Loucy (cell line): ENCODE results near the gene PTPRF.

Experiments used
- CTCF ChIP-seq: fragments of 200-600 bp; sonication (generic); conservative IDR thresholded peaks from 2 replicates; pipeline ENCODE4 v1.5.1; 2014; ENCODE audit warnings: mild to moderate bottlenecking, antibody characterized with exemption, low read length
- EZH2phosphoT487 ChIP-seq: fragments of 200-600 bp; IDR thresholded peaks from 2 replicates; pipeline ENCODE4 v1.6.1; 2018; ENCODE audit warnings: antibody characterized with exemption, mild to moderate bottlenecking, moderate library complexity, borderline replicate concordance

- TF ChIP-seq CTCF (no peak), EZH2phosphoT487 (no peak)
These were observed 26.1 kb downstream of the PTPRF start for GRCh38 chr1:43556782-43557181.
